ENCODE results near the gene KCNIP3.

GRCh38 chr2:95382686-95383634 lies 85.8 kb downstream of the KCNIP3 start:
- TF ChIP-seq POLR2AphosphoS5 (IDR thresholded peaks at IDR 0.05; ENCODE audit: borderline replicate concordance, low read depth, low read length) (no peak), EZH2 (IDR thresholded peaks at IDR 0.05) (no peak), FOXP2 (optimal IDR thresholded peaks at IDR 0.05; ENCODE audit: control extremely low read depth, extremely low read length, insufficient read depth) (no peak)
